Measurements from ENCODE around the gene STK32C. TPM values are rescaled to one million over a fixed set of nuclear protein-coding genes. Genes with fewer than 3 reads are reported as not detected.

Gene STK32C
- polyA plus RNA-seq, 1 donor from 2014 or later: 23.2 TPM

GRCh38 chr10:132304756-132305509 is 2.8 kb downstream of the STK32C start:
- Histone ChIP-seq H3K9me3 (ENCODE audit: low read length) (no peaks in the 10 kb centered on the region), H4K20me1 (ENCODE audit: insufficient read depth) (no peaks in the 10 kb centered on the region), H3K4me3 (ENCODE audit: low read length) (no peak overlapping the region), H2AFZ (ENCODE audit: low read depth, low read length) (no peak overlapping the region), H3F3A (ENCODE audit: insufficient read depth, low read length, poor library complexity, severe bottlenecking) (no peaks in the 10 kb centered on the region), H3K9me2 (ENCODE audit: insufficient read depth, low read length) (no peaks in the 10 kb centered on the region), H3K79me2 (replicated peaks; ENCODE audit: insufficient read depth, low read length) (no peaks in the 10 kb centered on the region), H3K27ac (ENCODE audit: low read length) (no peak overlapping the region), H3K4me2 (ENCODE audit: low read length) (no peak overlapping the region), H3K9ac (ENCODE audit: low read length) (no peak overlapping the region), H3K36me3 (ENCODE audit: insufficient read depth, low read length) (no peaks in the 10 kb centered on the region), H3K27me3 (ENCODE audit: insufficient read depth, low read depth, low read length) (peaks cover 8% of the 10 kb centered on the region)
- TF ChIP-seq POLR2AphosphoS5 (IDR thresholded peaks at IDR 0.05) (no peak), EP300 (conservative IDR thresholded peaks at IDR 0.05; ENCODE audit: poor library complexity, severe bottlenecking) (no peak), TAF1 (IDR thresholded peaks at IDR 0.05; ENCODE audit: low read depth) (no peak), SMC3 (conservative IDR thresholded peaks at IDR 0.05; ENCODE audit: poor library complexity) (no peak), RAD21 (conservative IDR thresholded peaks at IDR 0.05) (no peak), EZH2 (IDR thresholded peaks at IDR 0.05; ENCODE audit: borderline replicate concordance, insufficient read depth, low read length, poor library complexity, severe bottlenecking) (no peak), MXI1 (conservative IDR thresholded peaks at IDR 0.05; ENCODE audit: poor library complexity, severe bottlenecking) (no peak), CTCF (IDR thresholded peaks at IDR 0.05; ENCODE audit: poor library complexity, severe bottlenecking) (no peak)
- TF ChIP-seq, protein P1, sequence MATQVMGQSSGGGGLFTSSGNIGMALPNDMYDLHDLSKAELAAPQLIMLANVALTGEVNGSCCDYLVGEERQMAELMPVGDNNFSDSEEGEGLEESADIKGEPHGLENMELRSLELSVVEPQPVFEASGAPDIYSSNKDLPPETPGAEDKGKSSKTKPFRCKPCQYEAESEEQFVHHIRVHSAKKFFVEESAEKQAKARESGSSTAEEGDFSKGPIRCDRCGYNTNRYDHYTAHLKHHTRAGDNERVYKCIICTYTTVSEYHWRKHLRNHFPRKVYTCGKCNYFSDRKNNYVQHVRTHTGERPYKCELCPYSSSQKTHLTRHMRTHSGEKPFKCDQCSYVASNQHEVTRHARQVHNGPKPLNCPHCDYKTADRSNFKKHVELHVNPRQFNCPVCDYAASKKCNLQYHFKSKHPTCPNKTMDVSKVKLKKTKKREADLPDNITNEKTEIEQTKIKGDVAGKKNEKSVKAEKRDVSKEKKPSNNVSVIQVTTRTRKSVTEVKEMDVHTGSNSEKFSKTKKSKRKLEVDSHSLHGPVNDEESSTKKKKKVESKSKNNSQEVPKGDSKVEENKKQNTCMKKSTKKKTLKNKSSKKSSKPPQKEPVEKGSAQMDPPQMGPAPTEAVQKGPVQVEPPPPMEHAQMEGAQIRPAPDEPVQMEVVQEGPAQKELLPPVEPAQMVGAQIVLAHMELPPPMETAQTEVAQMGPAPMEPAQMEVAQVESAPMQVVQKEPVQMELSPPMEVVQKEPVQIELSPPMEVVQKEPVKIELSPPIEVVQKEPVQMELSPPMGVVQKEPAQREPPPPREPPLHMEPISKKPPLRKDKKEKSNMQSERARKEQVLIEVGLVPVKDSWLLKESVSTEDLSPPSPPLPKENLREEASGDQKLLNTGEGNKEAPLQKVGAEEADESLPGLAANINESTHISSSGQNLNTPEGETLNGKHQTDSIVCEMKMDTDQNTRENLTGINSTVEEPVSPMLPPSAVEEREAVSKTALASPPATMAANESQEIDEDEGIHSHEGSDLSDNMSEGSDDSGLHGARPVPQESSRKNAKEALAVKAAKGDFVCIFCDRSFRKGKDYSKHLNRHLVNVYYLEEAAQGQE (IDR thresholded peaks at IDR 0.05; ENCODE audit: borderline replicate concordance): no peak

GRCh38 chr10:132303361-132304115 is 4.2 kb downstream of the STK32C start:
- H3K9me3 ChIP-seq (ENCODE audit: low read length): no peaks in the 10 kb centered on the region
- H3K27me3 ChIP-seq (ENCODE audit: insufficient read depth, low read depth, low read length): peaks cover under 1% of the 10 kb centered on the region
- H3K9me2 ChIP-seq (ENCODE audit: insufficient read depth, low read length): no peaks in the 10 kb centered on the region
- H3K9ac ChIP-seq (ENCODE audit: low read length): no peak overlapping the region
- H3K36me3 ChIP-seq (ENCODE audit: insufficient read depth, low read length): no peaks in the 10 kb centered on the region
- TF ChIP-seq POLR2AphosphoS5 (IDR thresholded peaks at IDR 0.05): no peak
- TF ChIP-seq, protein P1 (IDR thresholded peaks at IDR 0.05; ENCODE audit: borderline replicate concordance): no peak
- no peak for TF ChIP-seq MXI1 (conservative IDR thresholded peaks at IDR 0.05; ENCODE audit: poor library complexity, severe bottlenecking)
- no peak for TF ChIP-seq EP300 (conservative IDR thresholded peaks at IDR 0.05; ENCODE audit: poor library complexity, severe bottlenecking)
- no peak for TF ChIP-seq CTCF (IDR thresholded peaks at IDR 0.05; ENCODE audit: poor library complexity, severe bottlenecking)
- H3K4me3 ChIP-seq (ENCODE audit: low read length): no peak overlapping the region
- no peaks in the 10 kb centered on the region for H3K79me2 ChIP-seq (replicated peaks; ENCODE audit: insufficient read depth, low read length)
- H3F3A ChIP-seq (ENCODE audit: insufficient read depth, low read length, poor library complexity, severe bottlenecking): no peaks in the 10 kb centered on the region
- no peak overlapping the region for H3K4me2 ChIP-seq (ENCODE audit: low read length)
- H3K27ac ChIP-seq (ENCODE audit: low read length): no peak overlapping the region
- no peak overlapping the region for H2AFZ ChIP-seq (ENCODE audit: low read depth, low read length)
- H4K20me1 ChIP-seq (ENCODE audit: insufficient read depth): no peaks in the 10 kb centered on the region

Data from neural cell (in vitro differentiated cells).